Measurements from ENCODE around the gene CIRBP.
"Not testable (repeated sequence)": the region's sequence is repeated elsewhere in the genome, so short reads cannot be mapped to it uniquely, and the experiment has no call there.

The CIRBP gene

GRCh38 chr19:1315470-1316166 is 46.5 kb downstream of the CIRBP start:
- DNase-seq: peak; percentile 39

- no peak for DNase-seq
These were observed 47.3 kb downstream of the CIRBP start for GRCh38 chr19:1316466-1316865.

GRCh38 chr19:1317274-1318003 is 48.3 kb downstream of the CIRBP start:
- DNase-seq: no peak

- DNase-seq: no peak
These were observed 49.7 kb downstream of the CIRBP start for GRCh38 chr19:1318678-1319471.

- not testable (repeated sequence) for DNase-seq
These were observed 51.1 kb downstream of the CIRBP start for GRCh38 chr19:1320282-1320650.

- DNase-seq: no peak
These were observed 52.4 kb downstream of the CIRBP start for GRCh38 chr19:1321539-1321938.

GRCh38 chr19:1322198-1322981 is 53.3 kb downstream of the CIRBP start:
- DNase-seq: no peak

- DNase-seq: no peak
These were observed 55.2 kb downstream of the CIRBP start for GRCh38 chr19:1324249-1324805.
